Activated T-cell treated with anti-CD3 and anti-CD28 coated beads for 1 hour (primary cell): ENCODE measurements around the gene KCNQ1.

Experiments used
- DNase-seq: peaks from one replicate; pipeline ENCODE4 v3.0.0-alpha.2; 2020; ENCODE audit warnings: low read depth

KCNQ1 gene

GRCh38 chr11:2461253-2461955, 16.6 kb downstream of the KCNQ1 start:
- no peak for DNase-seq

GRCh38 chr11:2461956-2462542, 17.2 kb downstream of the KCNQ1 start:
- no peak for DNase-seq

- no peak for DNase-seq
These were observed 17.8 kb downstream of the KCNQ1 start for GRCh38 chr11:2462543-2462985.

GRCh38 chr11:2462986-2463765, 18.4 kb downstream of the KCNQ1 start:
- no peak for DNase-seq

- no peak for DNase-seq
These were observed 19.0 kb downstream of the KCNQ1 start for GRCh38 chr11:2463766-2464277.

- DNase-seq = no peak
These were observed 19.8 kb downstream of the KCNQ1 start for GRCh38 chr11:2464451-2465165.

- no peak for DNase-seq
These were observed 20.6 kb downstream of the KCNQ1 start for GRCh38 chr11:2465202-2466068.

- DNase-seq = no peak
These were observed 21.4 kb downstream of the KCNQ1 start for GRCh38 chr11:2466069-2466801.

- peak; percentile 37 for DNase-seq
These were observed 22.3 kb downstream of the KCNQ1 start for GRCh38 chr11:2466869-2467694.

- DNase-seq = no peak
These were observed 22.9 kb downstream of the KCNQ1 start for GRCh38 chr11:2467695-2468055.

- no peak for DNase-seq
These were observed 23.8 kb downstream of the KCNQ1 start for GRCh38 chr11:2468363-2469235.

GRCh38 chr11:2470495-2470894, 25.7 kb downstream of the KCNQ1 start:
- DNase-seq = no peak

- no peak for DNase-seq
These were observed 26.4 kb downstream of the KCNQ1 start for GRCh38 chr11:2471048-2471803.

- no peak for DNase-seq
These were observed 26.9 kb downstream of the KCNQ1 start for GRCh38 chr11:2471804-2472096.

- no peak for DNase-seq
These were observed 27.8 kb downstream of the KCNQ1 start for GRCh38 chr11:2472428-2473186.

- no peak for DNase-seq
These were observed 28.7 kb downstream of the KCNQ1 start for GRCh38 chr11:2473361-2474058.
